Ammon's horn (tissue), 1 donor: Measurements from ENCODE around the gene CUL5.
"Not testable (repeated sequence)": the region's sequence is repeated elsewhere in the genome, so short reads cannot be mapped to it uniquely, and the experiment has no call there.

Experiments
- DNase-seq: peaks from one replicate; pipeline ENCODE4 v3.0.0-alpha.2; 2016; ENCODE audit warnings: low spot score

Gene CUL5

GRCh38 chr11:108019870-108020540 is 11.3 kb downstream of the CUL5 start:
- no peak for DNase-seq

GRCh38 chr11:108025387-108026080 is 16.8 kb downstream of the CUL5 start:
- no peak for DNase-seq

GRCh38 chr11:108027057-108027456 is 18.4 kb downstream of the CUL5 start:
- DNase-seq = no peak

GRCh38 chr11:108028822-108029441 is 20.2 kb downstream of the CUL5 start:
- DNase-seq = not testable (repeated sequence)

DNA sequence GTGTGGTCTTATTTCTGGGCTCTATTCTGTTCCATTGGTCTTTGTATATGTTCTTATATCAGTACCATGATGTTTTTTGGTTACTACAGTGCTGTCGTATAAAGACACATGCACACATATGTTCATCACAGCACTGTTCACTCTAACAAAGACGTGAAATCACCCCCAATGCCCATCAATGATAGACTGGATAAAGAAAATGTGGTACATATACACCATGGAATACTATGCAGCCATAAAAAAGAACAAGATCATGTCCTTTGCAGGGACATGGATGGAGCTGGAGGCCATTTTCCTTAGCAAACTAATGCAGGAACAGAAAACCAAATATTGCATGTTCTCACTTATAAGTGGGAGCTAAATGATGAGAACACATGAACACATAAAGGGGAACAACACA is 22.9 kb downstream of the CUL5 start:
- not testable (repeated sequence) for DNase-seq

GRCh38 chr11:108032800-108033199 is 24.1 kb downstream of the CUL5 start:
- DNase-seq = no peak

GRCh38 chr11:108034034-108034433 is 25.3 kb downstream of the CUL5 start:
- DNase-seq = no peak

DNA sequence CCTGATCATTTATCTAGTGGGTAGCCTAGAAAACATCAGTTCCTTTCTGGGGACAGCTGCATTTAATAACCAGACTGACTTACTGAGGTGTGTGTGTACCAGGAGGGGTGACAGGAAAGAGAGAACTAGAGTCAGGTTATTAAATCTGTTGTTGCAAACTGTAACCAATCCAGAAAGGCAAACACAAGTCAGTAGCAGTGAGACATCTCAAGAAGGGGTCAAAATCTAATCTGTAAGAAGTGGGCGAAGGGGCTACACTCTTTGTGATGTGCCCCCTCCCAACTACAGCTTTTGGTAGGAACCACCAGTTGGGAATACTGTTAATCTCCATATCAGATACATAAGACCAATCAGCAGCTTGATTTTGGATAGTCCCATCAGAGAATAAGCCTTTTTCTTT is 26.3 kb downstream of the CUL5 start:
- no peak for DNase-seq

- DNase-seq = no peak
Measured at GRCh38 chr11:108035690-108036089, 27.0 kb downstream of the CUL5 start.

DNA sequence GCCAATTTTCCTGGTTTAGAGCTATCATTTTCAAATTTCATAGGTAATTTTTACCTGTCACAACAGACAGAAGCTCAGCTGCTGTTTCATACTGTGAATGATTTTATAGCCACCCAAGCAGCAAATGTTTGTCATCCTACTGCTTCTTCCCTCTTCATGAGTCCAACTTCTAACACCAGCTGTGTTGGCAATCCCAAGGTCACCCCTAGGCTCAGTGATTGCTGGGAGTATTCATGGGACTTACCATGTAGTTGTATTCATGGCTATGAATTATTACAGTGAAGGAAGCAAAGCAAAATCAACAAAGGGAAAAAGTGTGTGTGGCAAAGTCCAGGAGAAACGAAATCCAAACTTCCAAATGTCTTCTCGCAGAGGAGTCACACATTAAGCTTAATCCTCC is 28.5 kb downstream of the CUL5 start:
- no peak for DNase-seq

GRCh38 chr11:108037636-108038035 is 28.9 kb downstream of the CUL5 start:
- no peak for DNase-seq

DNA sequence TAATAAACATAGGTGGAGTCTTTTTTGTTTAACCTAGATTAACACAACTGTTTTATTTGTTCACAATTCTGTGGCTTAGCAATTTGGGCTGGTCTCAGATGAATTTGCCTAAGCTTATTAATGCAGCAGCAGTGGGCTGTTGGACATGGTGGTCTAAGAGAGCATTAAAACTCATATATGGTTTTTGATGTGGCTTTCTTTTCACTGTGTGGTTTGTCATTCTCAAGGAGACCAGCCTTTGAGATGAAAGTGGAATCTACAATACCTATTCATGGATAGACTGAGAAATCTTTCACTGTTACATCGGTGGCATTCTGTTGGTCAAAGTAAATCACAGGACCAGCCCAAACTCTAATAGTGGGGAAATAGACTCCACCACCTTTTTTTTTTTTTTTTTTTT is 39.6 kb downstream of the CUL5 start:
- no peak for DNase-seq

GRCh38 chr11:108062336-108062735 is 53.6 kb downstream of the CUL5 start:
- DNase-seq = no peak

DNA sequence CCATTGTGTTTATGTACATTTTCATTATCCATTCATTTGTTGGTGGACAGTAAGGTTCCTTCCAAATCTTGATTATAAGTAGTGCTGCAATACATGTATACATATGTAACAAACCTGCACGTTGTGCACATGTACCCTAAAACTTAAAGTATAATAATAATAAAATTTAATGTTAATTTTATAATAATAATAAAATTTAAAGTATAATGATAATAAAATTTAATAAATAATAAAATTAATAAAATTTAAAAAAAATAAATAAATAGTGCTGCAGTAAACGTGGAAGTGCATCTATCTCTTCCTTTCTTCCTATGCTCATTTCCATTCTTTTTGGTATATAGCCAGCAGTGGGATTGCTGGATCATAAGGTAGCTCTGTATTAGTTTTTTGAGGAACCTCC is 54.7 kb downstream of the CUL5 start:
- no peak for DNase-seq

DNA sequence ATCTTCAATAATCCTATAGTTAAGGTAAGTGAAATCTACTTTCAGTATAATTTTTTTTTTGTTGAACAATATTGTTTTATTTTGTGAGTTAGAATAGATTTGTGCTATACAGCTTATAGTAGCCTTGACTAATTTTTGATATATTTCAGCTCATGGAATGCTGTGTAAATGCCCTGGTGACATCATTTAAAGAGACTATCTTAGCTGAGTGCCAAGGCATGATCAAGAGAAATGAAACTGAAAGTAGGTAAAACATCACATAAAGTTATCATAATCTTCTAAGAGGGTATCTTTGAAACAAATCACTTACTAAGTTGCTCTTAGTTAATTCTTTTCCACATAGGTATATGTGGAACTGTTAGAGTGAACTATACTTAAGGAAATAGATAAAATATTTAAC is 61.2 kb downstream of the CUL5 start:
- DNase-seq = no peak

DNA sequence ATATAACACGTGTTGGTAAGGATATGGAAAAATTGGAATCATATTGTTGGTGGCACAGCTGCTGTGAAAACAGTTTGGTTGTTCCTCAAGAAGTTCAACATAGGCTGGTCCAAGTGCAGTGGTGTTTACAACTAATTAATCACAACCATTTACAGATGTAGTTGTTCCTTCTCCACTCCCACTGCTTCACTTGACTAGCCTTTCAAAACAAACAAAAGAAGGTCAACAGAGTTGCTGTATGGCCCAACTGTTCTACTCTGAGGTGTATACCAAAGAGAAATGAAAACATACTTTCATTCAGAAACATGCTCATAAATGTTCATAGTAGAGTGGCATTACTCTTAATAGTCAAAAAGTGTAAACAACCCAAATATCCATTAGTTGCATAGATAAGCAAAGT is 76.1 kb downstream of the CUL5 start:
- DNase-seq = no peak

- DNase-seq = no peak
Measured at GRCh38 chr11:108085672-108086071, 77.0 kb downstream of the CUL5 start.

- no peak for DNase-seq
Measured at GRCh38 chr11:108092134-108092533, 83.4 kb downstream of the CUL5 start.

- DNase-seq = no peak
Measured at GRCh38 chr11:108093128-108093904, 84.6 kb downstream of the CUL5 start.

GRCh38 chr11:108097179-108097578 is 88.5 kb downstream of the CUL5 start:
- no peak for DNase-seq

DNA sequence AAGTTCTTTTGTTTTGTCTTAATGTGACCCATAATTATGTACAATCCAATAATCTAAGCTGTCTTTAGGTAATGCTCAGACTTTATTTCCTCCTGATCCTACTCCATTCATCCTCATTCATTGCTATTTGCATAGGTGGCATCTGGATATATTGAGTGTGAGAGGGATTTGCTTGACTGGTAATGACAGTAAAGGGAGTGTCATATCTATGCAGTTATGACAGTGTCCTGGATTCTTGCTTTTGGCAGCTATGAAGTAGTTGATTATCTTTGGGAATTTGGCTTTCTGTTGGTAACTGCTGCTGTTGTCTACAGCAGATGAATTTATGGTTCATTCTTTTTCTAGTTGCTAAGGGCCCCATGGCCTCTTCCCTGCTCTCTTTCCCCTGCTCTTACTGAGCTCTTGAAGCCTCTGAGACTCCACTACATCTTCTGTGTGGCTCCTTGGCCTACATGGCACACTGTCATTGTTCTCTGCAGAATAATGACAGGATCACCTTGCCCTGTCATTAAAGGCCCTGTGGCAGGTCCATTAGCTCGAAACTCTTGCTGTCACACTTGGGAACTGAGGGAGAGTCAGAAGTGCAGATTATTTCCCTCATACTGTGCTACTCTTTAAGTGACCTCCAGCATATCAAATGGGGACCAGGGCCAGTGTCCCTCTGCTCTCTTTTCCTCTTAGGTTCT is 92.5 kb downstream of the CUL5 start:
- DNase-seq = no peak

DNA sequence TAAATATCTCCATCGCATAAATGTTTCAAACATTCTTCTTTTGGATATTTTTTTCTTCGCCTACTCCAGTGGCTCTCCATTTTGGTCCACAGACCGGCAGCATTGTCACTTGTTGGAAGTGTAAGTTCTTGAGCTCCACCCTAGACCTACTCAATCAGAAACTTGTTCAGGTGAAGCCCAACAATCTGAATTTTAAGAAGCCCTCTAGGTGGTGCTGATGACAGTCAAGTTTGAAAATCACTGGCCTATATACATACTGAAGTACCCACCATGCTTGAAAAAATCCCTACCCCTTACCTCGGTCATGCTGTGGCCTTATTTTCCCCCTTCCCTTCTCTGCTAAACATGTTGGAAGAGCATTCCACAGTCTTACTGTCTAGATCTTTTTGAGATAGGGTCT is 102.4 kb downstream of the CUL5 start:
- DNase-seq = no peak
